ENCODE data around the gene ZSCAN30. TPM values are rescaled to one million over a fixed set of nuclear protein-coding genes. Genes with fewer than 3 reads are reported as not detected.

The ZSCAN30 gene
- total RNA-seq, 1 donor from 2014 or later = 30.0 TPM

- H3K4me3 Mint-ChIP-seq (ENCODE audit: unreplicated experiment) = peak overlapping the region; percentile 0
- peaks cover 5% of the 10 kb centered on the region for H3K9me3 Mint-ChIP-seq (ENCODE audit: unreplicated experiment)
- H3K27ac Mint-ChIP-seq (ENCODE audit: unreplicated experiment) = no peak overlapping the region
- H3K36me3 Mint-ChIP-seq (ENCODE audit: low read depth, unreplicated experiment) = peaks cover 36% of the 10 kb centered on the region
- no peak for DNase-seq (ENCODE audit: low spot score)
- no peaks in the 10 kb centered on the region for H3K4me1 Mint-ChIP-seq (ENCODE audit: unreplicated experiment)
- peaks cover 3% of the 10 kb centered on the region for H3K27me3 Mint-ChIP-seq (ENCODE audit: unreplicated experiment)
- no peak for TF ChIP-seq CTCF (IDR thresholded peaks at IDR 0.05; ENCODE audit: unreplicated experiment)
Measured at GRCh38 chr18:35282353-35282752, 7.7 kb downstream of the ZSCAN30 start.

GRCh38 chr18:35278969-35279368 is 11.1 kb downstream of the ZSCAN30 start:
- no peak for DNase-seq (ENCODE audit: low spot score)
- H3K27ac Mint-ChIP-seq (ENCODE audit: unreplicated experiment) = no peak overlapping the region
- TF ChIP-seq CTCF (IDR thresholded peaks at IDR 0.05; ENCODE audit: unreplicated experiment) = no peak
- peaks cover 3% of the 10 kb centered on the region for H3K27me3 Mint-ChIP-seq (ENCODE audit: unreplicated experiment)
- no peak overlapping the region for H3K4me3 Mint-ChIP-seq (ENCODE audit: unreplicated experiment)
- peaks cover 5% of the 10 kb centered on the region for H3K9me3 Mint-ChIP-seq (ENCODE audit: unreplicated experiment)
- H3K4me1 Mint-ChIP-seq (ENCODE audit: unreplicated experiment) = no peaks in the 10 kb centered on the region
- H3K36me3 Mint-ChIP-seq (ENCODE audit: low read depth, unreplicated experiment) = peaks cover 30% of the 10 kb centered on the region

GRCh38 chr18:35278085-35278484 is 11.9 kb downstream of the ZSCAN30 start:
- Mint-ChIP-seq H3K36me3 (ENCODE audit: low read depth, unreplicated experiment) (peaks cover 33% of the 10 kb centered on the region), H3K27me3 (ENCODE audit: unreplicated experiment) (peaks cover 3% of the 10 kb centered on the region), H3K4me1 (ENCODE audit: unreplicated experiment) (no peaks in the 10 kb centered on the region), H3K9me3 (ENCODE audit: unreplicated experiment) (peaks cover 7% of the 10 kb centered on the region), H3K27ac (ENCODE audit: unreplicated experiment) (no peak overlapping the region), H3K4me3 (ENCODE audit: unreplicated experiment) (no peak overlapping the region)
- TF ChIP-seq CTCF (IDR thresholded peaks at IDR 0.05; ENCODE audit: unreplicated experiment) = no peak
- no peak for DNase-seq (ENCODE audit: low spot score)

GRCh38 chr18:35277633-35278032 is 12.4 kb downstream of the ZSCAN30 start:
- no peak for TF ChIP-seq CTCF (IDR thresholded peaks at IDR 0.05; ENCODE audit: unreplicated experiment)
- no peak overlapping the region for H3K27ac Mint-ChIP-seq (ENCODE audit: unreplicated experiment)
- peaks cover 33% of the 10 kb centered on the region for H3K36me3 Mint-ChIP-seq (ENCODE audit: low read depth, unreplicated experiment)
- H3K4me1 Mint-ChIP-seq (ENCODE audit: unreplicated experiment) = no peaks in the 10 kb centered on the region
- H3K9me3 Mint-ChIP-seq (ENCODE audit: unreplicated experiment) = peaks cover 12% of the 10 kb centered on the region
- no peak for DNase-seq (ENCODE audit: low spot score)
- peaks cover 3% of the 10 kb centered on the region for H3K27me3 Mint-ChIP-seq (ENCODE audit: unreplicated experiment)
- no peak overlapping the region for H3K4me3 Mint-ChIP-seq (ENCODE audit: unreplicated experiment)

GRCh38 chr18:35276267-35276666 is 13.8 kb downstream of the ZSCAN30 start:
- peaks cover 29% of the 10 kb centered on the region for H3K36me3 Mint-ChIP-seq (ENCODE audit: low read depth, unreplicated experiment)
- no peak for DNase-seq (ENCODE audit: low spot score)
- peaks cover 3% of the 10 kb centered on the region for H3K27me3 Mint-ChIP-seq (ENCODE audit: unreplicated experiment)
- TF ChIP-seq CTCF (IDR thresholded peaks at IDR 0.05; ENCODE audit: unreplicated experiment) = no peak
- peaks cover 12% of the 10 kb centered on the region for H3K9me3 Mint-ChIP-seq (ENCODE audit: unreplicated experiment)
- H3K4me1 Mint-ChIP-seq (ENCODE audit: unreplicated experiment) = no peaks in the 10 kb centered on the region
- no peak overlapping the region for H3K27ac Mint-ChIP-seq (ENCODE audit: unreplicated experiment)
- no peak overlapping the region for H3K4me3 Mint-ChIP-seq (ENCODE audit: unreplicated experiment)

All from endothelial cell (in vitro differentiated cells).